ENCODE measurements around the gene HABP4.

The HABP4 gene

GRCh38 chr9:96484521-96484931 lies 34.6 kb downstream of the HABP4 start:
- Histone ChIP-seq H3K27me3 (ENCODE audit: insufficient read depth, poor library complexity, severe bottlenecking) (no peaks in the 10 kb centered on the region), H3K27ac (replicated peaks) (no peak overlapping the region), H3K4me3 (replicated peaks; ENCODE audit: insufficient read depth, low read length) (no peak overlapping the region)
- TF ChIP-seq SPI1 (IDR thresholded peaks at IDR 0.05; ENCODE audit: borderline replicate concordance, low read depth), result no peak
- TF ChIP-seq CTCF (IDR thresholded peaks at IDR 0.05; ENCODE audit: insufficient read depth, low read length), result no peak
- TF ChIP-seq POLR2AphosphoS5 (IDR thresholded peaks at IDR 0.05; ENCODE audit: low read depth), result no peak
- DNase-seq (ENCODE audit: low read depth in 1 of 2, low spot score in 1 of 2), result no peak

GRCh38 chr9:96485280-96485679 lies 35.3 kb downstream of the HABP4 start:
- no peak overlapping the region for H3K4me3 ChIP-seq (replicated peaks; ENCODE audit: insufficient read depth, low read length)
- no peaks in the 10 kb centered on the region for H3K27me3 ChIP-seq (ENCODE audit: insufficient read depth, poor library complexity, severe bottlenecking)
- H3K27ac ChIP-seq (replicated peaks), result no peak overlapping the region
- DNase-seq (ENCODE audit: low read depth in 1 of 2, low spot score in 1 of 2), result no peak
- no peak for TF ChIP-seq REST (IDR thresholded peaks at IDR 0.05; ENCODE audit: insufficient replicate concordance, low read depth)
- TF ChIP-seq GABPA (IDR thresholded peaks at IDR 0.05; ENCODE audit: low read depth), result no peak
- no peak for TF ChIP-seq CTCF (IDR thresholded peaks at IDR 0.05; ENCODE audit: insufficient read depth, low read length)
- no peak for TF ChIP-seq POLR2AphosphoS5 (IDR thresholded peaks at IDR 0.05; ENCODE audit: low read depth)
- TF ChIP-seq SPI1 (IDR thresholded peaks at IDR 0.05; ENCODE audit: borderline replicate concordance, low read depth), result no peak

- no peak for TF ChIP-seq CTCF (IDR thresholded peaks at IDR 0.05; ENCODE audit: insufficient read depth, low read length)
- Histone ChIP-seq H3K4me3 (replicated peaks; ENCODE audit: insufficient read depth, low read length) (no peak overlapping the region), H3K27me3 (ENCODE audit: insufficient read depth, poor library complexity, severe bottlenecking) (no peaks in the 10 kb centered on the region), H3K27ac (replicated peaks) (no peak overlapping the region)
- no peak for DNase-seq (ENCODE audit: low read depth in 1 of 2, low spot score in 1 of 2)
Observed at GRCh38 chr9:96486386-96487028, 36.5 kb downstream of the HABP4 start.

- H3K27ac ChIP-seq (replicated peaks), result no peak overlapping the region
- DNase-seq (ENCODE audit: low read depth in 1 of 2, low spot score in 1 of 2), result no peak
- no peak for TF ChIP-seq REST (IDR thresholded peaks at IDR 0.05; ENCODE audit: insufficient replicate concordance, low read depth)
- no peak for TF ChIP-seq GABPA (IDR thresholded peaks at IDR 0.05; ENCODE audit: low read depth)
- no peak for TF ChIP-seq POLR2AphosphoS5 (IDR thresholded peaks at IDR 0.05; ENCODE audit: low read depth)
- TF ChIP-seq SPI1 (IDR thresholded peaks at IDR 0.05; ENCODE audit: borderline replicate concordance, low read depth), result no peak
- no peaks in the 10 kb centered on the region for H3K27me3 ChIP-seq (ENCODE audit: insufficient read depth, poor library complexity, severe bottlenecking)
- no peak overlapping the region for H3K4me3 ChIP-seq (replicated peaks; ENCODE audit: insufficient read depth, low read length)
Observed at GRCh38 chr9:96487029-96487396, 37.0 kb downstream of the HABP4 start.
